ENCODE results near the gene PTPRM. TPM values are rescaled to one million over a fixed set of nuclear protein-coding genes. Genes with fewer than 3 reads are reported as not detected.

PTPRM gene
- total RNA-seq, 1 experiment from 2014 or later, result 11.1 TPM

DNA sequence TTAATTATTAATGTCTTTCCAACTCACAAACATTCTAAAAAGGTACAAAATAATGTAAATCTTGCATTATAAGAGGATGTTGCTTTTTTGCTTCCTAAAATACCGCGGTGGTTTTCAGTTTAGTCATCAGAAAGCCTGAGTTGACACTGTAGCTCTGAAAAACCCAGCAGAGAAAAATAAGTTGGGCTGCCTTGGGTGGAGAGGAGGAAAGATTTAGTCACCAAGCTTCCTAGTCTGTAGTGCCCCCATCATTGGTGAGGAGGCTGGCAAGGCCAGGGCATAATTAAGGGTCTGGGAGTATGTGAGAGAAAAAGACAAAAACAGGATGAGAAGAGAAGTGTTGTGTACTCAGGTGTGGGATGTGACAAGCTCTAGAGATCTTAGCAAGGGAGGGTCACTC is 5.7 kb downstream of the PTPRM start:
- Mint-ChIP-seq H3K36me3 (peaks cover 6% of the 10 kb centered on the region), H3K4me1 (peaks cover 35% of the 10 kb centered on the region), H3K4me3 (no peak overlapping the region), H3K27me3 (ENCODE audit: low read depth) (peaks cover 20% of the 10 kb centered on the region), H3K9me3 (peaks cover 10% of the 10 kb centered on the region), H3K27ac (no peak overlapping the region)
- no peak for DNase-seq (ENCODE audit: low spot score)
- TF ChIP-seq TEAD1 (CRISPR knock-in tag; IDR thresholded peaks at IDR 0.05) (no peak), IRF2 (CRISPR knock-in tag; IDR thresholded peaks at IDR 0.05; ENCODE audit: borderline replicate concordance, low read depth) (no peak), GABPB1 (CRISPR knock-in tag; IDR thresholded peaks at IDR 0.05) (no peak), GRHL2 (CRISPR knock-in tag; IDR thresholded peaks at IDR 0.05; ENCODE audit: insufficient replicate concordance, severe bottlenecking) (no peak), ZNF671 (CRISPR knock-in tag; IDR thresholded peaks at IDR 0.05) (no peak), CREB1 (CRISPR knock-in tag; IDR thresholded peaks at IDR 0.05) (no peak), HMGA2 (CRISPR knock-in tag; IDR thresholded peaks at IDR 0.05) (no peak), ZNF423 (CRISPR knock-in tag; IDR thresholded peaks at IDR 0.05) (no peak), NR1H2 (CRISPR knock-in tag; IDR thresholded peaks at IDR 0.05) (no peak), TEAD4 (CRISPR knock-in tag; IDR thresholded peaks at IDR 0.05) (no peak)
- TF ChIP-seq, protein P1, sequence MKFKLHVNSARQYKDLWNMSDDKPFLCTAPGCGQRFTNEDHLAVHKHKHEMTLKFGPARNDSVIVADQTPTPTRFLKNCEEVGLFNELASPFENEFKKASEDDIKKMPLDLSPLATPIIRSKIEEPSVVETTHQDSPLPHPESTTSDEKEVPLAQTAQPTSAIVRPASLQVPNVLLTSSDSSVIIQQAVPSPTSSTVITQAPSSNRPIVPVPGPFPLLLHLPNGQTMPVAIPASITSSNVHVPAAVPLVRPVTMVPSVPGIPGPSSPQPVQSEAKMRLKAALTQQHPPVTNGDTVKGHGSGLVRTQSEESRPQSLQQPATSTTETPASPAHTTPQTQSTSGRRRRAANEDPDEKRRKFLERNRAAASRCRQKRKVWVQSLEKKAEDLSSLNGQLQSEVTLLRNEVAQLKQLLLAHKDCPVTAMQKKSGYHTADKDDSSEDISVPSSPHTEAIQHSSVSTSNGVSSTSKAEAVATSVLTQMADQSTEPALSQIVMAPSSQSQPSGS (CRISPR knock-in tag; IDR thresholded peaks at IDR 0.05; ENCODE audit: borderline replicate concordance, low read depth), result no peak
- TF ChIP-seq, protein P2, sequence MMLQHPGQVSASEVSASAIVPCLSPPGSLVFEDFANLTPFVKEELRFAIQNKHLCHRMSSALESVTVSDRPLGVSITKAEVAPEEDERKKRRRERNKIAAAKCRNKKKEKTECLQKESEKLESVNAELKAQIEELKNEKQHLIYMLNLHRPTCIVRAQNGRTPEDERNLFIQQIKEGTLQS (CRISPR knock-in tag; conservative IDR thresholded peaks at IDR 0.05), result no peak
- TF ChIP-seq, protein P3, sequence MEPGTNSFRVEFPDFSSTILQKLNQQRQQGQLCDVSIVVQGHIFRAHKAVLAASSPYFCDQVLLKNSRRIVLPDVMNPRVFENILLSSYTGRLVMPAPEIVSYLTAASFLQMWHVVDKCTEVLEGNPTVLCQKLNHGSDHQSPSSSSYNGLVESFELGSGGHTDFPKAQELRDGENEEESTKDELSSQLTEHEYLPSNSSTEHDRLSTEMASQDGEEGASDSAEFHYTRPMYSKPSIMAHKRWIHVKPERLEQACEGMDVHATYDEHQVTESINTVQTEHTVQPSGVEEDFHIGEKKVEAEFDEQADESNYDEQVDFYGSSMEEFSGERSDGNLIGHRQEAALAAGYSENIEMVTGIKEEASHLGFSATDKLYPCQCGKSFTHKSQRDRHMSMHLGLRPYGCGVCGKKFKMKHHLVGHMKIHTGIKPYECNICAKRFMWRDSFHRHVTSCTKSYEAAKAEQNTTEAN (CRISPR knock-in tag; IDR thresholded peaks at IDR 0.05), result no peak
- TF ChIP-seq, protein P4, sequence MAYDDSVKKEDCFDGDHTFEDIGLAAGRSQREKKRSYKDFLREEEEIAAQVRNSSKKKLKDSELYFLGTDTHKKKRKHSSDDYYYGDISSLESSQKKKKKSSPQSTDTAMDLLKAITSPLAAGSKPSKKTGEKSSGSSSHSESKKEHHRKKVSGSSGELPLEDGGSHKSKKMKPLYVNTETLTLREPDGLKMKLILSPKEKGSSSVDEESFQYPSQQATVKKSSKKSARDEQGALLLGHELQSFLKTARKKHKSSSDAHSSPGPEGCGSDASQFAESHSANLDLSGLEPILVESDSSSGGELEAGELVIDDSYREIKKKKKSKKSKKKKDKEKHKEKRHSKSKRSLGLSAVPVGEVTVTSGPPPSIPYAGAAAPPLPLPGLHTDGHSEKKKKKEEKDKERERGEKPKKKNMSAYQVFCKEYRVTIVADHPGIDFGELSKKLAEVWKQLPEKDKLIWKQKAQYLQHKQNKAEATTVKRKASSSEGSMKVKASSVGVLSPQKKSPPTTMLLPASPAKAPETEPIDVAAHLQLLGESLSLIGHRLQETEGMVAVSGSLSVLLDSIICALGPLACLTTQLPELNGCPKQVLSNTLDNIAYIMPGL (CRISPR knock-in tag; IDR thresholded peaks at IDR 0.05), result no peak
- ATAC-seq, result no peak
- ChIA-PET POLR2A (no interaction called here), CTCF (no interaction called here)

DNA sequence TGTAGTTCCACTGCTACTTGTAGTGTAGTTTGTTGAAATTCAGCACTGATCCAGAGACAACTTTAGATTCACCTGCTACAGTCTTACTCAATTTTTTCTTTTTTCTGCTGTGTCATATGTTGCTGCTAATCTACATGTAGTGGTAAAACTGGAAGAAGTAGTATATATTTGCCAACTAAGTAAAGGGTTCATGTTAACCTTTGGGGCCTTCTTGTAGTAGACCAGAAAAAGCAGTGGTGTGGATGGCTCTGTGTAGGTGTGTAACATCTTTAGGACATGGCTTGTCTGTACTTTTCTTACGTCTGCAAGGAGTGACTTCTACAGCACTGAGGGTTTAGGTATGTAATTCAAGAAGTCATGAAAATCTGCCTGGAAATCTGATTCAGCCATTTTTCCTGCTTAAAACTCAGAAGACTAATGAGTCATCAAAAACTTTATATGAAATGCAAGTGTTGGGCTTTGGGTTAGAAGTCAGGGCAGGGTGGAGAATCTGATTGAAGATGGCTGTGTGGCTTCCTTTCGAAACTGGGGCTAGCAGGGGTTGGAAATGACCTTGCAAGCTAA is 8.4 kb downstream of the PTPRM start:
- Mint-ChIP-seq H3K9me3 (peaks cover 2% of the 10 kb centered on the region; the same call in 1 of the 2 replicates), H3K27ac (peak overlapping the region; percentile 85), H3K4me3 (no peak overlapping the region), H3K4me1 (peaks cover 34% of the 10 kb centered on the region), H3K36me3 (no peaks in the 10 kb centered on the region; the same call in 1 of the 2 replicates), H3K27me3 (ENCODE audit: low read depth) (no peaks in the 10 kb centered on the region)
- CTCF ChIA-PET, result interaction anchor here (0.9 to 1.4 kb wide), 5 partner anchors 8 to 233 kb away, joined by 3 to 9 read pairs (median 3); partner anchors contain the start of gene PTPRM
- no peak for DNase-seq (ENCODE audit: low spot score)
- ATAC-seq, result no peak
- POLR2A ChIA-PET, result no interaction called here
- TF ChIP-seq, protein P5, sequence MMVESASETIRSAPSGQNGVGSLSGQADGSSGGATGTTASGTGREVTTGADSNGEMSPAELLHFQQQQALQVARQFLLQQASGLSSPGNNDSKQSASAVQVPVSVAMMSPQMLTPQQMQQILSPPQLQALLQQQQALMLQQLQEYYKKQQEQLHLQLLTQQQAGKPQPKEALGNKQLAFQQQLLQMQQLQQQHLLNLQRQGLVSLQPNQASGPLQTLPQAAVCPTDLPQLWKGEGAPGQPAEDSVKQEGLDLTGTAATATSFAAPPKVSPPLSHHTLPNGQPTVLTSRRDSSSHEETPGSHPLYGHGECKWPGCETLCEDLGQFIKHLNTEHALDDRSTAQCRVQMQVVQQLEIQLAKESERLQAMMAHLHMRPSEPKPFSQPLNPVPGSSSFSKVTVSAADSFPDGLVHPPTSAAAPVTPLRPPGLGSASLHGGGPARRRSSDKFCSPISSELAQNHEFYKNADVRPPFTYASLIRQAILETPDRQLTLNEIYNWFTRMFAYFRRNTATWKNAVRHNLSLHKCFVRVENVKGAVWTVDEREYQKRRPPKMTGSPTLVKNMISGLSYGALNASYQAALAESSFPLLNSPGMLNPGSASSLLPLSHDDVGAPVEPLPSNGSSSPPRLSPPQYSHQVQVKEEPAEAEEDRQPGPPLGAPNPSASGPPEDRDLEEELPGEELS (CRISPR knock-in tag; IDR thresholded peaks at IDR 0.05), result no peak
- no peak for TF ChIP-seq NR2C2 (CRISPR knock-in tag; IDR thresholded peaks at IDR 0.05)
- TF ChIP-seq KAT7 (CRISPR knock-in tag; IDR thresholded peaks at IDR 0.05; ENCODE audit: borderline replicate concordance), result no peak
- TF ChIP-seq RELA (CRISPR knock-in tag; IDR thresholded peaks at IDR 0.05; ENCODE audit: borderline replicate concordance), result no peak
- TF ChIP-seq, protein P6, sequence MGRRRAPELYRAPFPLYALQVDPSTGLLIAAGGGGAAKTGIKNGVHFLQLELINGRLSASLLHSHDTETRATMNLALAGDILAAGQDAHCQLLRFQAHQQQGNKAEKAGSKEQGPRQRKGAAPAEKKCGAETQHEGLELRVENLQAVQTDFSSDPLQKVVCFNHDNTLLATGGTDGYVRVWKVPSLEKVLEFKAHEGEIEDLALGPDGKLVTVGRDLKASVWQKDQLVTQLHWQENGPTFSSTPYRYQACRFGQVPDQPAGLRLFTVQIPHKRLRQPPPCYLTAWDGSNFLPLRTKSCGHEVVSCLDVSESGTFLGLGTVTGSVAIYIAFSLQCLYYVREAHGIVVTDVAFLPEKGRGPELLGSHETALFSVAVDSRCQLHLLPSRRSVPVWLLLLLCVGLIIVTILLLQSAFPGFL (CRISPR knock-in tag; IDR thresholded peaks at IDR 0.05; ENCODE audit: borderline replicate concordance), result no peak
- TF ChIP-seq, protein P7, sequence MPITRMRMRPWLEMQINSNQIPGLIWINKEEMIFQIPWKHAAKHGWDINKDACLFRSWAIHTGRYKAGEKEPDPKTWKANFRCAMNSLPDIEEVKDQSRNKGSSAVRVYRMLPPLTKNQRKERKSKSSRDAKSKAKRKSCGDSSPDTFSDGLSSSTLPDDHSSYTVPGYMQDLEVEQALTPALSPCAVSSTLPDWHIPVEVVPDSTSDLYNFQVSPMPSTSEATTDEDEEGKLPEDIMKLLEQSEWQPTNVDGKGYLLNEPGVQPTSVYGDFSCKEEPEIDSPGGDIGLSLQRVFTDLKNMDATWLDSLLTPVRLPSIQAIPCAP (CRISPR knock-in tag; IDR thresholded peaks at IDR 0.05), result no peak
- TF ChIP-seq NFATC4 (CRISPR knock-in tag; IDR thresholded peaks at IDR 0.05), result no peak
- TF ChIP-seq ZNF232 (CRISPR knock-in tag; IDR thresholded peaks at IDR 0.05), result no peak
- no peak for TF ChIP-seq ELF4 (CRISPR knock-in tag; IDR thresholded peaks at IDR 0.05; ENCODE audit: low read depth)
- no peak for TF ChIP-seq IRF2 (CRISPR knock-in tag; IDR thresholded peaks at IDR 0.05; ENCODE audit: borderline replicate concordance, low read depth)
- TF ChIP-seq, protein P8, sequence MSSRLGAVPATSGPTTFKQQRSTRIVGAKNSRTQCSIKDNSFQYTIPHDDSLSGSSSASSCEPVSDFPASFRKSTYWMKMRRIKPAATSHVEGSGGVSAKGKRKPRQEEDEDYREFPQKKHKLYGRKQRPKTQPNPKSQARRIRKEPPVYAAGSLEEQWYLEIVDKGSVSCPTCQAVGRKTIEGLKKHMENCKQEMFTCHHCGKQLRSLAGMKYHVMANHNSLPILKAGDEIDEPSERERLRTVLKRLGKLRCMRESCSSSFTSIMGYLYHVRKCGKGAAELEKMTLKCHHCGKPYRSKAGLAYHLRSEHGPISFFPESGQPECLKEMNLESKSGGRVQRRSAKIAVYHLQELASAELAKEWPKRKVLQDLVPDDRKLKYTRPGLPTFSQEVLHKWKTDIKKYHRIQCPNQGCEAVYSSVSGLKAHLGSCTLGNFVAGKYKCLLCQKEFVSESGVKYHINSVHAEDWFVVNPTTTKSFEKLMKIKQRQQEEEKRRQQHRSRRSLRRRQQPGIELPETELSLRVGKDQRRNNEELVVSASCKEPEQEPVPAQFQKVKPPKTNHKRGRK (CRISPR knock-in tag; IDR thresholded peaks at IDR 0.05; ENCODE audit: borderline replicate concordance), result no peak
- TF ChIP-seq HMGA2 (CRISPR knock-in tag; IDR thresholded peaks at IDR 0.05), result no peak
- no peak for TF ChIP-seq ZBTB21 (CRISPR knock-in tag; IDR thresholded peaks at IDR 0.05; ENCODE audit: borderline replicate concordance)
